SKM-1 treated with dmso at 0.1 percent for 144 hours (cell line): ENCODE data around the gene GPC5.

ENCODE experiments used
- DNase-seq: peaks from one replicate; lab custom pipeline; 2025; ENCODE audit not compliant: unreplicated experiment; lab: John Stamatoyannopoulos, UW

GPC5 gene

GRCh38 chr13:91701975-91702374, 303.6 kb downstream of the GPC5 start:
- DNase-seq = no peak

- no peak for DNase-seq
Observed at GRCh38 chr13:91702411-91702810, 304.0 kb downstream of the GPC5 start.

- no peak for DNase-seq
Observed at GRCh38 chr13:91704398-91704797, 306.0 kb downstream of the GPC5 start.

- DNase-seq = no peak
Observed at GRCh38 chr13:91708558-91708957, 310.1 kb downstream of the GPC5 start.

- no peak for DNase-seq
Observed at GRCh38 chr13:91709180-91709579, 310.8 kb downstream of the GPC5 start.

- no peak for DNase-seq
Observed at GRCh38 chr13:91710733-91711132, 312.3 kb downstream of the GPC5 start.

- DNase-seq = no peak
Observed at GRCh38 chr13:91714855-91715254, 316.4 kb downstream of the GPC5 start.

GRCh38 chr13:91716436-91717065, 318.1 kb downstream of the GPC5 start:
- DNase-seq = no peak

GRCh38 chr13:91719033-91719432, 320.6 kb downstream of the GPC5 start:
- no peak for DNase-seq

GRCh38 chr13:91721413-91721812, 323.0 kb downstream of the GPC5 start:
- DNase-seq = no peak

- DNase-seq = peak; percentile 17
Observed at GRCh38 chr13:91722267-91722884, 324.0 kb downstream of the GPC5 start.

- no peak for DNase-seq
Observed at GRCh38 chr13:91724591-91724990, 326.2 kb downstream of the GPC5 start.

- DNase-seq = no peak
Observed at GRCh38 chr13:91725646-91726045, 327.2 kb downstream of the GPC5 start.

- no peak for DNase-seq
Observed at GRCh38 chr13:91726671-91727070, 328.2 kb downstream of the GPC5 start.

GRCh38 chr13:91729859-91730258, 331.4 kb downstream of the GPC5 start:
- no peak for DNase-seq

- no peak for DNase-seq
Observed at GRCh38 chr13:91739751-91740150, 341.3 kb downstream of the GPC5 start.

GRCh38 chr13:91740756-91741155, 342.3 kb downstream of the GPC5 start:
- no peak for DNase-seq

- DNase-seq = no peak
Observed at GRCh38 chr13:91741925-91742324, 343.5 kb downstream of the GPC5 start.

GRCh38 chr13:91744284-91744683, 345.9 kb downstream of the GPC5 start:
- DNase-seq = no peak

GRCh38 chr13:91745967-91746366, 347.5 kb downstream of the GPC5 start:
- DNase-seq = no peak

- DNase-seq = no peak
Observed at GRCh38 chr13:91747186-91747585, 348.8 kb downstream of the GPC5 start.

- DNase-seq = no peak
Observed at GRCh38 chr13:91748416-91749089, 350.1 kb downstream of the GPC5 start.
